Stimulated activated CD8-positive, alpha-beta memory T cell treated with anti-CD3 and anti-CD28 coated beads, Interleukin-7, amount 100 ng/mL, for 24 hours (primary cell): ENCODE data around the gene PPP3CA.

Experiments
- DNase-seq: peaks from one replicate; pipeline ENCODE4 v3.0.0-alpha.2; 2020; ENCODE audit warnings: low read depth

The PPP3CA gene

DNA sequence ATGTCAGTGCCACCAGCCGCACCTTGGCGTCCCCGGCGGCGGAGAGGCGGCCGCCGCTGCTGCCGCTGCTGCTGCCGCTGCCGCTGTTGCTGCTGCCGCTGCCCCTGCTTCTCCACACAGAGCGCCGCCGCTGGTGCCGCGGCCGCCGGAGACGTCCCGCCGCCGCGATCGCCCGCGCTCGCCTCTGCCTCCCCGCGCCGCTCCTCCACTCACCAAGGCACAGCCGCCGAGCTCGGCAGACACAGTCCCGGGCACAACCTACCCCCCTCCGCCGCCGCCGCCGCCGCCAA lies at the start of gene PPP3CA:
Gene PPP3CA, minus strand, starts transcription at position 260 of the 290 bp plus-strand sequence.
- DNase-seq, result no peak

DNA sequence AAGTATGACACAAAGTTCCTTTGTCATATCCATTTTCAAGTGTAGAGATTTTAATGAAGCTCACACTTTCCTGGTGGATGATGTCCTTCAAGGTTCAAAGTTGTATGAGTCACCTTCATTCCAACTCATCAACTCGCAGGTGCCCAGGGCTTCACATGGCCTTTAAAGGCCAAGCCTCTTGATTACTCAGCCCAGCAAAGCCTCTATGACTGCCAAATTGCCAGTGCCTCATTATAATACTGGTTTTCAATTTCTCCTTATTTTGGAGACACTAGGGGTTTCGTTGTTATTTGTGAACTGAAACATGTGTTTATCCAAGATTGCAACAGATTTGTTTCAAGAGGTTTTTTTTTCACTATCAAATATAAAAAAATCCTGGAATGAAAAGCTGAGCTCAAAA lies 45.9 kb upstream of the PPP3CA start:
- no peak for DNase-seq

DNA sequence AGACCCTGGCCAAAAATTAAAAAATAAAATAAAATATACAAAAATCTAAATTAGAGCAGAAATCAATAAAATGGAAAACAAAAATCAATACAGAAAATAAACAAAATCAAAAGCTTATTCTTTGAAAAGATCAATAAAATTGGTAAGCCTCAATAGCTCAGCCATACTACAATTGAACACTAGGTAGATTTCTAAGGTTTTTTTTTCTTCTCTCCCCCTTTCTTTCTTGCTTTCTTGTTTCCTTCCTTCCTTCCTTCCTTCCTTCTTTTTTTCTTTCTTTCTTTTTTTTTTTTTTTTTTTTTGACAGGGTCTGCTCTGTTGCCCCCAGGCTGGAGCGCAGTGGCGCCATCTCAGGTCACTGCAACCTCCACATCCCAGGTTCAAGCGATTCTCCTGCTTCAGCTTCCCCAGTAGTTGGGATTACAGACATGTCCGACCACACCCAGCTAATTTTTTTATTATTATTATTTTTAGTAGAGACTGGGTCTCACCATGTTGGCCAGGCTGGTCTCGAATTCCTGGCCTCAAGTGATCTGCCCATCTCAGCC lies 23.4 kb upstream of the PPP3CA start:
- DNase-seq, result no peak

DNA sequence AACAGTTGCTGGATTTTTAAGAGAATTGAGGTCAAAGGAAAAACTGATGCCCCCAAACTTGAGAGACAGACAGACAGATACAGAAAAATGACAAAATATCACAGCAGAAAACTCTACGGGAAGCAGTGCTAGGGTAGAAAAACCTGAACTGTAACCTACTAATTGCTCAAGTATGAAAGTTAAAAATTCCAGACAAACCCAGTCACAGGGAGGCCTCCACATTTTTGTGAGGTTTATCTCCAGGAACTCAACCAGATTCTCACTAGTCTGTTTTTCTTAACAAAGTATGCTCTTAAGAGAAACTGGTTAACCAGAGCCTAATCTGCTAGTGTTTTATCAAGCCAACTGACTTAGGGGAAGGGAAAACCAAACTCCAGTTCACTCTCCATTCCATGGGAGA lies 19.9 kb upstream of the PPP3CA start:
- DNase-seq, result no peak

DNA sequence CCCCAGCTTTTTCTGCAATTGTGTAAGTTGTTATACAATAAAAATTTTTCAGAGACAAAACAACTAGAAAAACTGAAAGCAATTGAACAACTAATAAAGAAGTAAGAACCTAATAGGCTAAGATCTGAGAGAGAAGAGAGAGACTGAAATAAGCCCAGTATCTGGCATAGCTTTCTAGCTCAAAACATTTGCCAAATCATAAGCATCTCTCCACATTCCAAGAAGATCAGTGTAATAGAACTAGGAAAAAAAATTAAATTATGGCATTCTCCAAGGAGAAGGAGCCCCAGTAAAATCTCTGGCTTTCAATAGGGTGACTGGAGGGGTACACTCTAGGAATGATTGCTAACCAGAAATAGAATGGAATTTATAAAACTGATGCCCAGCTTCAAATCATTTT lies 19.0 kb upstream of the PPP3CA start:
- DNase-seq, result no peak

DNA sequence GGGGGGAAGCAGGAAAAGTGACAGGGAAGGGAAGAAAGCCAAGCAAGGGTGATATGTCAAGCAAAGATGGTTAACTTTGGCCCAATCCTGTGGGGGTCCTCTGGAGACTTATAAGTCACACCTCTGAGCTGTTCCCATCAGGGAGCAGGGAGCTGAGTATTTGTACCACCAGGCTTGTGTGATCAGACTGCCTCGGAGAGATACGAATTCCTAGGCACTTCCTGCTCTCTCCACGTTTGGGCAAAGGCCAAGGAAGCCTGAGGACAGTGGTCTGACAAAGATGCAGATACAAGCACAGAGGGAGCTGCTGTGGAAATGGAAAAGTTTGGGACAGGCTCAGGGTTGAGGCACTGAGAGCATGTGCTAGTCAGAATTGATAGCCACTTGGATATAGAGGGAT lies 10.4 kb upstream of the PPP3CA start:
- no peak for DNase-seq

DNA sequence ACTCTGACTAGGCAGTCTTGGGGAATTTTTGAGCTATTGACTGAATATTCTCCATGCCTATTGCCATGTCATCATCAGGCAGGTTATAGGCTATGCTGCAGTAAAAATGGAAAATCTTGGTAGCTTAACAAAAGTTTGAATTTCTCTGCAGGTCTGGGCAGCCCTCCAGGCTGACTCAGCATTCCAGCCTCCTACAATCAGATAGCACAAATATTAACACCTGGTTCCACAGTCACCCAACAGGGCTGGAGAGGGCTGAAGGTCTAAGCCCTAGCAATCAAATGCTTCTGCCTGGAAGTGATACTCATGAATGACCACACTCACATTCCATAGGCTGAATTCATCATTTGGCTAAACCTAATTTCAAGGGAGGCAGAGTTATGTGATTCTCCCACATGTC lies 9.6 kb upstream of the PPP3CA start:
- DNase-seq, result no peak

DNA sequence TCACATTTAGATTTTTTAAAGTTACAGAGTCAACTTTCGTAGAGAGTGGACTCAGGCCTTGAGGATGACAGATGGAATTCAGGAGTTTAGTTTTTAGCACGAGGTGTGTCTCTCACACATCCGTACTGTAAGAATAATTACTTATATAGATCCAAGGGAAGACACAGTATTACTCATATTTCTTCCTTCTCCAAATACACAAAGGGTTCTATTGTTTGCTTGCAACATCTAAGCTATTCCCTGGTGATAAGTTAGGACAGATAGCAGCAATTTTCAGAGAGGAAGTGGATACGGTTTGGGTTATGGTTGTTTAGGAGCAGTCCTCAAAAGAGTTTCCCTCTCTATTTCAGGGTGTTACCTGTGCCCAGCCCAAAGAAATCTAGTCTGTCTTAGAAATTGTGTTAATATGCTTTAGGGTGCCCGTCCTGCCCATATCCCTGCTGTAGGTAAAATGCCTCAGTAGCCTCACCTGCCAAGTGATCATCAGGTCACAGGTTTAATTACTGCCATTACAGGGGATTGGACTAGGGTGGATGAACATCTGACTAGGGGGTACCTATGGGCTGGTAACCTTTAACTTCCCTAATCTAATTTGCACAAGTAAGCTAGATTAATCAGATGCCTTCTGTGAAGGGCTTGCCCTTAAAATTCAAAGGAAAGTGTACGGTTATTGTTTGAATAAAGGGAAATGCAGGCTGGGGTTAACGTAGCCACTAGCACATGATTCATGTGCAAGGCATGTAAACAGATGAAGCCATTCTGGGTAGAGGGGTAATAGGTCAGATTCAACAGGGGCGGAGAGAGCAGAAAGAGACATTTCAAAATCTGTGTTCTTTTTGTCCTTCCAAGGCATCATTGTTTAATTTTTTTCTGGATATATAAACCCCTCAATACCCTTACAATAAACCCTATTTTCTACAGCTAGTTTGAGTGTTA lies 8.7 kb upstream of the PPP3CA start:
- no peak for DNase-seq

DNA sequence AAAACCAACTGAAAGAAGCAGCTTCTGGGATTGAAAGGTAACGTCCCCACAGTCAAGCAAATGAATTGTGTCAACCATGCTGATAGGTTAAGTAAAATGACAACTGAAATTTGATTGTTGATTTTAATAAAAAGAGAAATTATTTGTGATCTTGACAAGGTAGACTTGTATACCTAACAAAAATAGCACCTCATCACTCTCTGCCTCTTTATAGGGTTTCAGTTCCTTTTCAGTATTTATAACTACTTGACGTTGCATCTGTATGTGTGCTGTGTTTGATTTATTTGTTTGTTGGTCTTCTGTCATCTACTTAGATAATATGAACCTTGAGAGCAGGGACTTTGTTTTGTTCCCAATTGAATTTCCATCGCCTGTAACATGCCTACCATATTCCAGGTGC lies 7.9 kb upstream of the PPP3CA start:
- no peak for DNase-seq

DNA sequence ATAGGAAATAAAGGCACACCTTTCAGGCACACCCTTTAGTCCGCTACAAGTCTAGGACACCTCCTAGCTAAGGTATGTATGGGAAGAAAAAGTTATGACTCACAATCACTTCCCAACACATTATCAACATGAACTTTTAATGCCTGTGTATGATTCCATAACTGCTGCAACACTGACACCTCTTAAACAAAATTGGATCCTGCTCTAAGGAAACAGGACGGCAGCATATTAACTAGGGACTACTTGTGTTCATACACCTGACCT lies 2.4 kb upstream of the PPP3CA start:
- no peak for DNase-seq

DNA sequence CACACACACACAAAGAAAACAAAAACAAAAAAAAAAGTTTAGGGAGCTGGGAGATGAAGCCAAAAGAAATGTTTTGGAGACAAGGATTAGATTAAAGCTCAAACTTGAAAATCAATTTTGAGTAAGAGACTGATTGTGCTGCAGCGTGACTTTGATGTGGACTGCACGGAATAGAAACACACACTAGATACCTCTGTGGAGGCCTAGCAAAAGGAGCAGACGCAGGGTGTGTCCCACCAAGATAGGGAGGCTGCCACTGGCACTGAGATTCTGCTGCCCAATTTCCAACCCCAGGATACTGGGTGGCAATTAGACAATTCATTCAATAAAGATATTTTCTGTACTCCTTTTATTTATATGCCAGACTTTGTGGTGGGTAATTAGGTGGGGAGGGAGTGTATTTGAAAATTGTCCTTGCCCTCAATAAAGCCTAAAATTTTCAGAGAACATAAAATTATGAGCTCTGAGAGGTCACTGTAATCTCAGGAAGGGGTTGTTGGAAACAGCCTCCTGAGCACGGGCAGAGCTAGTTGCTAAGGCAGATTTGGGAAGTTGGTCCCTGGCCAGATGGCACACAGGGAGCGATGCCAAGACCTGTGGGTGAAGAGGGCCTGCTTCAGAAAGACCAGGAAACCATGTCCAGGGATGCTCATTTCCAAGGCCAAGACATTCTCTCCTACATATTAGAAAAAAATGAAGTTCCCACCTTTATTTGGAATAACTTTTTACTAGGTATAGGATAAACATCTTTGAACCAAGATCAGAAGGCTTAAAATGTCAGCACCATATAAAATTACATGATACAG lies 1.9 kb upstream of the PPP3CA start:
- DNase-seq, result no peak

DNA sequence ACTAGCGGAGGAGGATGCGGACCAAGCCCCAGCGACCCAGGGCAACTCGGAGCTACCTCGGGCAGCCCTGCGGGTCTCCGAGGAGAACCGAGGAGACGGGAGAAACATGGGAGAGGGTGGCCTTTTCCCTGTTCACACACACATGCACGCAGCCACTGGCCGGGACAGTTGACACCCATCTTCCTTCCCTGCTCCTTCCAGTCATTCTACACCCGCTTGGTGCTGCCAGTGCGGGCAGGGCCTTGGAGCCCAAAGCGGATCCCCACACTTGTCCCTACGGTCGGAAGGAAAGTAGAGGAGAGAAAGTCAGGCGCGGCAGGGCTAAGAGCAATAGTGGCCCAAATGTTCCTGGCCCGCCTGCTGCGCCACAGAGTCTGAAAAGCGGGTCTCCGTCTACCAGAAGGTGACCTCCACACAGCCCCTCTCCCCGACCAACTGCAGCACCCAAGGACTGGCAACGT lies 1.1 kb upstream of the PPP3CA start:
- peak; percentile 5 for DNase-seq

DNA sequence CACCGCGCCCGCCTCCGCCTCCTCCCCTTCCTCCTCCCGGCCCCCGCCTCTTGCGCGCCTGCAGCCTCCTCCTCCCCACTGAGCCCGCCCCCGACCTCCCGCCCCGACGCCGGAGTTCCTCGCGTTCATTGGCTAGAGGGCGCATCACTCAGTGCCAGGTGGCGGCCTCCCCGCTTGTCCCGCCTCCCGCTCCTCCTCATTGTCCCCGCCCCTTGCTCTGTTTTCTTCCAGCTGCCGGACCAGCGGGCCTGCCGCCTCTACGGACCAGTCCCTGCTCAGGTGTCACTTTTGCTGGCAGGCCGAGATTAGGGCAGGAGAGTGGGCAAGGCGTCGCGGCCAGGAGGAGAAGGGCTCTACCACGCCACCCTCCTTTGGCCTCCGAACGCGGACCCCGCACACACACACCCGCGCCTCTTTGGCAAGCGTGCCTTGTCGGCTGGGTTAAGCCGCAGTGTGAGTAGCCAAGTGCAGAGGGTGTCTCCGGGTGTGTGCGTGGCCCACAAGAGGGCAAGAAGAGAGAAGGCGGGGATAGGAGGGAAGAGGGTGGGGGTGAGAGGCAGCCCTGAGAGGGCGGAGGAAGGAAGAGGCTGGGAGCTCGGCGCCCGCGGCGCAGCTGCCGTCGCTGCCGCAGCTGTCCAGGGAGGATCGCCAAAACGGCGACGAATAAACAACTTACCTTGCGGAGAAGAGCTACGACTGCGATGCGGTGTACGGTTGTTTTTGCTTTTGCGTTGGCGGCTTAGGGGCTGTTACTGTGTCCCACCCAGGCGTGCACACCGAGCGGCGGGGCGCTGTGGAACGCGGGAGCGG lies 436 bp upstream of the PPP3CA start:
- DNase-seq, result peak; percentile 98

DNA sequence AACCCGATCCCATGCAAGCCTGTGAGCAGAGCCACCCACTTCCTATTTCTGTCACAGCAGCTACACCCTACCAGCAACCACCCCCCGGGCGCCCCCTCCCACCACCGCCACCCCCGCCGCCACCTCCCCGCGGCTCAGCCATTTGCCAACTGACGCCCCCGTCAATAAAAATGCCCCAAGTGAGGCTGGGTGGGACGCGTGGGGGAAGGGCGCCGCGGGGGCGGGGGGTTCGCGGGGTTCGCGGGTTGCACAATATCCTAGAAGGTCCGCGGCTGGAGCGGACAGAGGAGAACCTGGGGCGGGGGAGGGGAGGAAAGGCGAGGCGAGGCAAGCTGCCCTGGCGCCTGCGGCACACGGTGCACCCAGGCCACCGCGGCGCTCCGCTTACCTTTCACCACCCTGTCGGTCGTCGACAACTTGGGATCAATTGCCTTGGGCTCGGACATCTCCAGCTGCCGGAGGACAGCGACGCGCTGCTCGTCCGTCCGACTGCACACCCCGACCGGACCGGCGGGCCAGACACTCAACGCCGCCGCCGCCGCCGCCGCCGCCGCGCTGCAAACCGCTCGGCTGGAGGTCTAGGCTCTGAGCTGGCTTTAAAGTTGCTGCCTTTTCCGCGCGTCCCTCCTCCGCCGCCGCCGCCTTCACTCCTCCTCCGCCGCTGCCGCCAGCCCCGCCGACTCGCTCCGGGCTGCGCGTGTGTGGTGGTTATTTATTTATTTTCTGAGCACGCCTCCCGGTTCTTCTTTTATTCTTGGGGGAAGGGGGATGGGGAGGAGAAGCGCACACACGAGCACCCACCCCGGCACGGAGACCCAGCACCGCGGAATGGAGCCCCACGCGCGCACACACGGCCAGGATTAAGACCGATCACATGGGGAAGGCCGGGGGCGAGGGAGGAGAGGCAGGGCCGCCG lies 717 bp downstream of the PPP3CA start:
- DNase-seq, result peak; percentile 22

DNA sequence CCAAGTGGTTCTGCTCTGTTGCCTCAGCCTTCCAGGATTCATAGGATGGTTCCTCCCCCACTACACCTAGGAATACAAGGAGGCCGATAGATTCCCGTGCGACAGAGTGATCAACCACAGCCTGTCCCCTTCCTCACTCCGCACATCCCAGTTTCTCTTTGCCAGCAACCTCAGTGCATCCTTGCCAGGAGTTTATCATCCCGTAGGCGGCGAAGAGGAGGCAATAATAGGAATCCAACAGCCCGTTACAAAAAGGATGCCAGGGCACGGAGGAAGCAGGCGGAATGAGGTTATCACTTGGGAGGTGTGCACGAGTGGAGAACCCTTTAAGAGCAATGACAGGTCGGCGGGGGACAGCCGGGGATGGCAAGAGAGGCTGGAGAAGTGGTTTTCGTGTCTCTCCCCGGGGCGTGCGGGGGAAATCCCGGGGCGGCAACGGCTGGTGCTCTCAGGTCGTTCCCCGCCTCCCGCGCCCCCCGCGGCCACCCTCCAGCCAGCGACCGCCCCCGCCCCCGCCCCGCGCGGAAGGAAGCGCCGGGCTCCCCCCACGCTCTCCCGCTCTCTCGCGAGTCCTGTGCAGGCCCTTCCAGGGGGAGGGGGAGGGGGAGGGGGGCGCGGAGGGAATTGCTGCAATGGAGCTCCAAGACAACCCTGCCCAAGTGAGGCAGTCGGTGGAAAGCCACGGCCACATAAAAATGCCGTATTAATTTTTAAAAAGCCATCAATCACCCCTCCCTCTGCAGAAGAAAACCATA lies 1.6 kb downstream of the PPP3CA start:
- DNase-seq, result peak; percentile 31

DNA sequence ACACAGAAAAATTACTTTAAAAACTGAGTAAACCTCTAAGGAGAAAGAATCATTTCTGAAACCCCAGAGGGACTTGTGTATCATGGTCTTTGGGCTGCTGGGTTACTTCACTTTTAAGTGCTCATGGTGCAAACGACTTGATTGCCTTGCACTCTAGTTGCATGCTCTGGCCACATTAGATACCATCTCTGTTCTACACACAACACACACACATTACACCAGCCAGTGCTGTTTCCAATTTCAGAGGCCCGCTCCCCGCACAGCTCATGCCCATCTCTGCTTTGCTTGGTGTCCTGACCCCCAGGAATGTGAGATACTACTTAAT lies 2.1 kb downstream of the PPP3CA start:
- no peak for DNase-seq

DNA sequence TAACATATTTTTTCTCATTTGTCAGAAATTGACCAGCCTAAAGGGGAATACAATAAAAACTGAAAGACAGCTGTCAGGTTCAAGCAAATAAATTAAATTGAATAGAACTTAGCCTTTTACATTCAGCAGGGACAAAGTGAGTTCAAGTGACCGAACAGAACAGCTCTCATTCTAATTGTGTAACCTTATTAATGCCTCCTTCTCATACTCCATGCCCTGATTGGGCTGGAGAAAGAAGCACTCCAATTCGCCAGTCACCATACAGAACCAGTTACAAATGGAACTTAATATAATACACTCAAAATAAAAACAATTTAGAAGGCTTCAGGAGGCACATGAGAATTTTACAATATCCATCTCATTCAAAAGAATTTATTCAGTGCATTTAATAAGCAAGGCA lies 8.0 kb downstream of the PPP3CA start:
- no peak for DNase-seq

DNA sequence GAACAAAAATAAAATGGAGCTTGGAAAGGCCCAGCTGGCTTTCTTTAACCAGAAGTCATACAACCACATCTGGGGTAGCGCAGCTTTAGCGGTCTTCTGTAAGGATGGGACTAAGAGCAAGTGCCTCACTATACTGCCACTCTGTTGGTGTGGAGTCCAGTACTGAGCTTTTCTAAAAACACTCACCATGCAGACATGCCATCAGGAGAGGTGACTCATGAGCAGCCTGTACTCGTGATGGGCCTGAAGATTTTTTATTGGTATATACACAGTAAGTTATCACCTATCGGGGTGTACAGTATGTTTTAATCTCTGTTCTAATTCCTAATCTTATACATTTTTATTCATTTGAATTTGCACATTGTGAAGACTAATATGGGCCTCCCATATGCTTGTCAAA lies 9.6 kb downstream of the PPP3CA start:
- DNase-seq, result no peak

DNA sequence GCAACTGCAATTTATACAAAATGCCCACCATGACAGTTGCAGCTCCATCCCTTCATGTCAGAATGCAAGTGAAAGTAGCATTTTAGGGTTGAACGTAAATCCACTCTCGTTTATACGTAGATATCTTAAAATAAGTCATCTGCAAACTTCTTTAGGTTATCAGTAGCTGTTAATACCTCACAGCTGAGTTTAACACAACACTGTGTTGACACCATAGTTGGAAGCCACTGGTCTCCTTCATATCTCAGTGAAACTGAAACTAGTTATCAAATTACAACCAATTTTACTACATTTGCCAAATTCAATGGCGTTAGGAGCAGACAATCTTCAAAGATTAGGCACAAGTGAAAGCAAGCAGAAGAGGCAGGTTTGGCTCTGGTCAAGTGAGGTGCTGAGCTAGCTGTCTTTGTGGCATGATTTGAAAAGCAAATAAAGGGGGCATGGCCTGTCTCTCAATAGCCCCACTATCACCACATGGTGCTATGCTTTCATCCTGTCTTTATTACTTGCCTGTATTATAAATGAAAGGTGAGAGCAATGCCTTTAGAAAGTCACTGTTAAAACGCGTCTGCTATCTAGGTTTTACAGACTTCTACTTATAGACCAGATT lies 12.3 kb downstream of the PPP3CA start:
- no peak for DNase-seq

DNA sequence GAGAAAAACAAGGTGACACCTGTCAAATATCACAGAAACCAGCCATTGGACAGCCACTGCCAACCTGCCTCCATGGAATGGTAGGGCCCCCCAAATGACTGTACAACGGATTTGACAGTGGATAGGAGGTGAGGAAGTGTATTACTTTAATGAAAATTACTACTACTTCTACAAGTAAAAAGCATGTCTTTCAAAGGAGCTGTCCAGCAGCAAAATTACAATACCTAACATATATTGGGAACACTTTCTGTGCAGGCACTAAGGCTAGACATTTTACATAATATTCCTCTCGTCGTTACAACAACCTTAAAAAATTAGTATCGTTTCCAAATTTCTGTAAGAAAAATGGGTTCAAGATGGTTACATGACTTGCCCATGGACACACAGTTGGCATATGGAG lies 14.9 kb downstream of the PPP3CA start:
- no peak for DNase-seq
